Measurements from ENCODE around the gene SCAP. TPM values are rescaled to one million over a fixed set of nuclear protein-coding genes. Genes with fewer than 3 reads are reported as not detected.

The SCAP gene
- total and polyA plus RNA-seq, 2 donors (not counting 1 experiment from before 2014, with no cell fraction given) = 13.6 to 67.7 TPM

DNA sequence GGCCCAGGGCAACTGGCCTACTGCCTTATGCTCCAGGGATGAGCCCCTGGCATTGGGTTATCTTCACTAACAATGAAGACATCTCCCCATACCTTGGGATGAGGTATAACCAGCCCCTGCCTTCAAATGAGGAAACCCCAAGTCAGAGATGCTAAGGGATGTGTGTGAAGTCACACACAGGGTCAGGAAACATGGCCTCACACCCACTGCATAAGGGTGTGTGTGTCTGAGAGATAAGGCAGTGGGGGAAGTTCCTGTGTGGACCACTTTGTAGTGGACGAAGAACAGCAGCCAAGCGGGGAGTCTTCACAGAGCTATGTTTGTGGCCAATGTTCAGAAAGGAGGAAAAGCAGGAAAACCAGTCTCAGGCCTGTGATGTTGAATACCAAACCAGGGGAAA, 27.3 kb upstream of the SCAP start:
- Histone ChIP-seq H4K20me1 (ENCODE audit: control insufficient read depth, extremely low read depth, insufficient read depth, low read length) (no peaks in the 10 kb centered on the region), H3K27ac (ENCODE audit: insufficient read depth, low read length) (no peak overlapping the region), H3K9me3 (ENCODE audit: control insufficient read depth, insufficient read depth, low read depth, low read length) (no peaks in the 10 kb centered on the region), H3K4me3 (replicated peaks in 1 of 4; ENCODE audit: control extremely low read depth in 1 of 4, insufficient read depth in 1 of 4, low read depth in 3 of 4, low read length in 4 of 4) (no peak overlapping the region), H3K79me2 (ENCODE audit: control insufficient read depth, insufficient read depth, low read length) (no peaks in the 10 kb centered on the region), H3K4me1 (ENCODE audit: control insufficient read depth, extremely low read depth, insufficient read depth, low read length) (no peaks in the 10 kb centered on the region), H3K27me3 (ENCODE audit: control insufficient read depth, insufficient read depth, low read length) (no peaks in the 10 kb centered on the region), H3K36me3 (ENCODE audit: control insufficient read depth, insufficient read depth, low read length) (peaks cover 17% of the 10 kb centered on the region), H2AFZ (ENCODE audit: low read length) (no peak overlapping the region), H3K4me2 (ENCODE audit: extremely low read depth, insufficient read depth, low read length) (no peak overlapping the region), H3K9ac (ENCODE audit: insufficient read depth, low read length) (no peak overlapping the region)
- no peak for DNase-seq (ENCODE audit: low read depth in 2 of 2)
- no peak for TF ChIP-seq EZH2 (IDR thresholded peaks at IDR 0.05; ENCODE audit: low read length, missing control alignments)
- TF ChIP-seq, protein P1, sequence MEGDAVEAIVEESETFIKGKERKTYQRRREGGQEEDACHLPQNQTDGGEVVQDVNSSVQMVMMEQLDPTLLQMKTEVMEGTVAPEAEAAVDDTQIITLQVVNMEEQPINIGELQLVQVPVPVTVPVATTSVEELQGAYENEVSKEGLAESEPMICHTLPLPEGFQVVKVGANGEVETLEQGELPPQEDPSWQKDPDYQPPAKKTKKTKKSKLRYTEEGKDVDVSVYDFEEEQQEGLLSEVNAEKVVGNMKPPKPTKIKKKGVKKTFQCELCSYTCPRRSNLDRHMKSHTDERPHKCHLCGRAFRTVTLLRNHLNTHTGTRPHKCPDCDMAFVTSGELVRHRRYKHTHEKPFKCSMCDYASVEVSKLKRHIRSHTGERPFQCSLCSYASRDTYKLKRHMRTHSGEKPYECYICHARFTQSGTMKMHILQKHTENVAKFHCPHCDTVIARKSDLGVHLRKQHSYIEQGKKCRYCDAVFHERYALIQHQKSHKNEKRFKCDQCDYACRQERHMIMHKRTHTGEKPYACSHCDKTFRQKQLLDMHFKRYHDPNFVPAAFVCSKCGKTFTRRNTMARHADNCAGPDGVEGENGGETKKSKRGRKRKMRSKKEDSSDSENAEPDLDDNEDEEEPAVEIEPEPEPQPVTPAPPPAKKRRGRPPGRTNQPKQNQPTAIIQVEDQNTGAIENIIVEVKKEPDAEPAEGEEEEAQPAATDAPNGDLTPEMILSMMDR (conservative IDR thresholded peaks at IDR 0.05 in 1 of 2, IDR thresholded peaks at IDR 0.05 in 1 of 2; ENCODE audit: low read depth in 1 of 2, low read length in 2 of 2) = no peak

DNA sequence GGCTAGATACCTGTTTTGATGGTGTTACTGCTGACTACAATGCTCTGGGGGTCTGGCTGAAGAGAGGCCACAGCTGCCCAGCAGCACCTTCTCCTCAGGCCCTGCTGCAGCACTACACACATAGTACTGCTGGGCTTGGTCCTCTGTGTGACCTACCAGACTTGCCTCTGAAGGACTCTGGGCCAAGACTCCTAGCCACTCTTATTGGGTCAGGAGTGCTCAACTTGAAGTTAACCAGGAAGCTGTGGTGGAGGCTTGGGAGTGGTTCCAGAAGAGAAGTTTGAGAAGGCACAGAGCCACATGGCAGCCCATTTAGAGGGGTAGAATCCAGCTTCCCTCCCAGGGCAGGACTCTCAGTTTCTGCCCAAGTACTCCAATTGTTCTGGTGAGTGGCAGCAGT, 21.2 kb upstream of the SCAP start:
- Histone ChIP-seq H3K79me2 (ENCODE audit: control insufficient read depth, insufficient read depth, low read length) (no peaks in the 10 kb centered on the region), H3K9ac (ENCODE audit: insufficient read depth, low read length) (no peak overlapping the region), H3K4me2 (ENCODE audit: extremely low read depth, insufficient read depth, low read length) (no peak overlapping the region), H3K27me3 (ENCODE audit: control insufficient read depth, insufficient read depth, low read length) (no peaks in the 10 kb centered on the region), H3K9me3 (ENCODE audit: control insufficient read depth, insufficient read depth, low read depth, low read length) (no peaks in the 10 kb centered on the region), H2AFZ (ENCODE audit: low read length) (no peak overlapping the region), H3K4me1 (ENCODE audit: control insufficient read depth, extremely low read depth, insufficient read depth, low read length) (no peaks in the 10 kb centered on the region), H4K20me1 (ENCODE audit: control insufficient read depth, extremely low read depth, insufficient read depth, low read length) (no peaks in the 10 kb centered on the region), H3K4me3 (replicated peaks in 1 of 4; ENCODE audit: control extremely low read depth in 1 of 4, insufficient read depth in 1 of 4, low read depth in 3 of 4, low read length in 4 of 4) (no peak overlapping the region), H3K27ac (ENCODE audit: insufficient read depth, low read length) (no peak overlapping the region), H3K36me3 (ENCODE audit: control insufficient read depth, insufficient read depth, low read length) (peaks cover 15% of the 10 kb centered on the region)
- no peak for DNase-seq (ENCODE audit: low read depth in 2 of 2)
- TF ChIP-seq, protein P1 (conservative IDR thresholded peaks at IDR 0.05 in 1 of 2, IDR thresholded peaks at IDR 0.05 in 1 of 2; ENCODE audit: low read depth in 1 of 2, low read length in 2 of 2) = no peak
- TF ChIP-seq EZH2 (IDR thresholded peaks at IDR 0.05; ENCODE audit: low read length, missing control alignments) = no peak

DNA sequence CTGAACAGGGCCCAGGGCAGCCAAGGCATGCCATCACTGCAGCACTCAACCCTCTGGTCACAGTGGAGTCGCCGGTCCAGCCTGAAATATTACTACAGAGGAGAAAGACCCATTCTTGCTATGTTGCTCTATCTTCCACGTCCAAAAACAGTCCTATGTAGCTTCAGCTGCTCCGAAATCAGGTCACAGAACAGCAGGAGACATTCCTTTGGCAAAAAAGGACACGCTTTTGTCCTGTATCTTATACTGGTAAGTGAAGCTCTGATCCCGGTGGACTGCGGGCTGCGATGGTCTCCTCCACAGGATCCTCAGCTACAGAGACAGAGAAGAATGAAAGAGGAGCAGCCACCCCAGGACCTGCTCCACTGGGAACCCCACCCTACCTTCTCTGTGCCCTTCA, 20.1 kb upstream of the SCAP start:
- no peaks in the 10 kb centered on the region for H3K27me3 ChIP-seq (ENCODE audit: control insufficient read depth, insufficient read depth, low read length)
- no peak overlapping the region for H3K27ac ChIP-seq (ENCODE audit: insufficient read depth, low read length)
- H3K36me3 ChIP-seq (ENCODE audit: control insufficient read depth, insufficient read depth, low read length) = peaks cover 15% of the 10 kb centered on the region
- H3K9me3 ChIP-seq (ENCODE audit: control insufficient read depth, insufficient read depth, low read depth, low read length) = no peaks in the 10 kb centered on the region
- H4K20me1 ChIP-seq (ENCODE audit: control insufficient read depth, extremely low read depth, insufficient read depth, low read length) = no peaks in the 10 kb centered on the region
- H3K4me3 ChIP-seq (replicated peaks in 1 of 4; ENCODE audit: control extremely low read depth in 1 of 4, insufficient read depth in 1 of 4, low read depth in 3 of 4, low read length in 4 of 4) = no peak overlapping the region
- no peak overlapping the region for H3K9ac ChIP-seq (ENCODE audit: insufficient read depth, low read length)
- no peaks in the 10 kb centered on the region for H3K4me1 ChIP-seq (ENCODE audit: control insufficient read depth, extremely low read depth, insufficient read depth, low read length)
- no peaks in the 10 kb centered on the region for H3K79me2 ChIP-seq (ENCODE audit: control insufficient read depth, insufficient read depth, low read length)
- no peak overlapping the region for H2AFZ ChIP-seq (ENCODE audit: low read length)
- no peak for TF ChIP-seq EZH2 (IDR thresholded peaks at IDR 0.05; ENCODE audit: low read length, missing control alignments)
- TF ChIP-seq, protein P1 (conservative IDR thresholded peaks at IDR 0.05 in 1 of 2, IDR thresholded peaks at IDR 0.05 in 1 of 2; ENCODE audit: low read depth in 1 of 2, low read length in 2 of 2) = no peak
- no peak for DNase-seq (ENCODE audit: low read depth in 2 of 2)
- H3K4me2 ChIP-seq (ENCODE audit: extremely low read depth, insufficient read depth, low read length) = no peak overlapping the region
